ENCODE measurements around the gene ALDH16A1. TPM values are rescaled to one million over a fixed set of nuclear protein-coding genes. Genes with fewer than 3 reads are reported as not detected.

Gene ALDH16A1
- total and polyA plus RNA-seq, 2 donors (not counting 1 experiment from before 2014, with no cell fraction given) = 2.4 to 24.9 TPM

- no peaks in the 10 kb centered on the region for H3K27me3 ChIP-seq (ENCODE audit: control insufficient read depth, insufficient read depth, low read length)
- H3K9ac ChIP-seq (ENCODE audit: insufficient read depth, low read length) = peak overlapping the region; percentile 84
- H3K4me2 ChIP-seq (ENCODE audit: extremely low read depth, insufficient read depth, low read length) = peak overlapping the region; percentile 95
- no peaks in the 10 kb centered on the region for H3K9me3 ChIP-seq (ENCODE audit: control insufficient read depth, insufficient read depth, low read depth, low read length)
- H2AFZ ChIP-seq (ENCODE audit: low read length) = peak overlapping the region; percentile 74
- TF ChIP-seq, protein P1, sequence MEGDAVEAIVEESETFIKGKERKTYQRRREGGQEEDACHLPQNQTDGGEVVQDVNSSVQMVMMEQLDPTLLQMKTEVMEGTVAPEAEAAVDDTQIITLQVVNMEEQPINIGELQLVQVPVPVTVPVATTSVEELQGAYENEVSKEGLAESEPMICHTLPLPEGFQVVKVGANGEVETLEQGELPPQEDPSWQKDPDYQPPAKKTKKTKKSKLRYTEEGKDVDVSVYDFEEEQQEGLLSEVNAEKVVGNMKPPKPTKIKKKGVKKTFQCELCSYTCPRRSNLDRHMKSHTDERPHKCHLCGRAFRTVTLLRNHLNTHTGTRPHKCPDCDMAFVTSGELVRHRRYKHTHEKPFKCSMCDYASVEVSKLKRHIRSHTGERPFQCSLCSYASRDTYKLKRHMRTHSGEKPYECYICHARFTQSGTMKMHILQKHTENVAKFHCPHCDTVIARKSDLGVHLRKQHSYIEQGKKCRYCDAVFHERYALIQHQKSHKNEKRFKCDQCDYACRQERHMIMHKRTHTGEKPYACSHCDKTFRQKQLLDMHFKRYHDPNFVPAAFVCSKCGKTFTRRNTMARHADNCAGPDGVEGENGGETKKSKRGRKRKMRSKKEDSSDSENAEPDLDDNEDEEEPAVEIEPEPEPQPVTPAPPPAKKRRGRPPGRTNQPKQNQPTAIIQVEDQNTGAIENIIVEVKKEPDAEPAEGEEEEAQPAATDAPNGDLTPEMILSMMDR (conservative IDR thresholded peaks at IDR 0.05 in 1 of 2, IDR thresholded peaks at IDR 0.05 in 1 of 2; ENCODE audit: low read depth in 1 of 2, low read length in 2 of 2) = no peak
- no peak for TF ChIP-seq EZH2 (IDR thresholded peaks at IDR 0.05; ENCODE audit: low read length, missing control alignments)
- peak overlapping the region; percentile 70 to 84 (median 74) for H3K4me3 ChIP-seq (replicated peaks in 1 of 4; ENCODE audit: control extremely low read depth in 1 of 4, insufficient read depth in 1 of 4, low read depth in 3 of 4, low read length in 4 of 4)
- H3K79me2 ChIP-seq (ENCODE audit: control insufficient read depth, insufficient read depth, low read length) = peaks cover 11% of the 10 kb centered on the region
- no peak for DNase-seq (ENCODE audit: low read depth in 2 of 2)
- H4K20me1 ChIP-seq (ENCODE audit: control insufficient read depth, extremely low read depth, insufficient read depth, low read length) = no peaks in the 10 kb centered on the region
- peak overlapping the region; percentile 93 for H3K27ac ChIP-seq (ENCODE audit: insufficient read depth, low read length)
- peaks cover 2% of the 10 kb centered on the region for H3K36me3 ChIP-seq (ENCODE audit: control insufficient read depth, insufficient read depth, low read length)
- peaks cover 3% of the 10 kb centered on the region for H3K4me1 ChIP-seq (ENCODE audit: control insufficient read depth, extremely low read depth, insufficient read depth, low read length)
These were observed 774 bp downstream of the ALDH16A1 start for GRCh38 chr19:49453757-49454240.

DNA sequence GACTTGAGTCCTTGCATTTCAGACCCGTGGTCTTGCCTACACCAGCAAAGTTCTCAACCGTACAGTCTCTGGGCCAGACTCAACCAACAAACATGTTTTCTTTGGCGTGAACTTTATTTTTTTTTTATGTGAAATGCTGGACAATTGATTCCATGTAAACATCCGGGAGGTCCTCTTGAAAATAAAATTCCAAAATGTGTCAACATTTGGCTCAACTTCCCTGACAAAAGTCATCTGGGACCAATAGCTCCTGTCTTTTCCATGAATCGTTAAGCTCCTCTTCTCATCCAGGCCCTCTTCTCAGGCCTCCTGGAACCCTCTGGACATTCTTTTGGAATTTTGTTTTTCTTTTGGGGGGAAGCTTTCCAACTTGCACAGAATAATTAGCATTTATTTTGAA is 2.7 kb downstream of the ALDH16A1 start:
- peaks cover under 1% of the 10 kb centered on the region for H3K4me1 ChIP-seq (ENCODE audit: control insufficient read depth, extremely low read depth, insufficient read depth, low read length)
- no peak overlapping the region for H3K4me2 ChIP-seq (ENCODE audit: extremely low read depth, insufficient read depth, low read length)

DNA sequence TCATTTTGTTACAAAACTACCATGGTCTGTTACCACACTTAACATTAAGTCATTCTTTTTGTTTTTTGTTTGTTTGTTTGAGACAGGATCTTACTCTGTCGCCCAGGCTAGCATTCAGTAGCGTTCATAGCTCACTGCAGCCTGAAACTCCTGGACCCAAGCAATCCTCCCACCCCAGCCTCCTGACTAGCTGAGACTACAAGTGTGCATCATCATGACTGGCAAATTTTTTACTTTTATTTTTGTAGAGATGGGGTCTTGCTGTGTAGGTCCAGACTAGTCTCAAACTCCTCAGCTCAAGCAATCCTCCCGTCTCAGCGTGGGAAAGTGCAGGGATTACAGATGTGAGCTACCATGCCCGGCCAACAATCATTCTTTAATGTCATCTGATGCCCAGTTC is 3.3 kb downstream of the ALDH16A1 start:
- Histone ChIP-seq H3K4me3 (replicated peaks in 1 of 4; ENCODE audit: control extremely low read depth in 1 of 4, insufficient read depth in 1 of 4, low read depth in 3 of 4, low read length in 4 of 4) (no peak overlapping the region), H3K27me3 (ENCODE audit: control insufficient read depth, insufficient read depth, low read length) (no peaks in the 10 kb centered on the region), H3K9ac (ENCODE audit: insufficient read depth, low read length) (no peak overlapping the region), H3K4me1 (ENCODE audit: control insufficient read depth, extremely low read depth, insufficient read depth, low read length) (no peaks in the 10 kb centered on the region), H2AFZ (ENCODE audit: low read length) (no peak overlapping the region), H3K27ac (ENCODE audit: insufficient read depth, low read length) (no peak overlapping the region), H3K79me2 (ENCODE audit: control insufficient read depth, insufficient read depth, low read length) (peaks cover 2% of the 10 kb centered on the region), H4K20me1 (ENCODE audit: control insufficient read depth, extremely low read depth, insufficient read depth, low read length) (no peaks in the 10 kb centered on the region), H3K36me3 (ENCODE audit: control insufficient read depth, insufficient read depth, low read length) (no peaks in the 10 kb centered on the region), H3K4me2 (ENCODE audit: extremely low read depth, insufficient read depth, low read length) (no peak overlapping the region), H3K9me3 (ENCODE audit: control insufficient read depth, insufficient read depth, low read depth, low read length) (no peaks in the 10 kb centered on the region)
- no peak for DNase-seq (ENCODE audit: low read depth in 2 of 2)
- no peak for TF ChIP-seq EZH2 (IDR thresholded peaks at IDR 0.05; ENCODE audit: low read length, missing control alignments)
- TF ChIP-seq, protein P1 (conservative IDR thresholded peaks at IDR 0.05 in 1 of 2, IDR thresholded peaks at IDR 0.05 in 1 of 2; ENCODE audit: low read depth in 1 of 2, low read length in 2 of 2) = no peak

More for the DNA sequence above, 2.7 kb downstream of the ALDH16A1 start:
- Histone ChIP-seq H3K36me3 (ENCODE audit: control insufficient read depth, insufficient read depth, low read length) (no peaks in the 10 kb centered on the region), H2AFZ (ENCODE audit: low read length) (no peak overlapping the region), H3K79me2 (ENCODE audit: control insufficient read depth, insufficient read depth, low read length) (peaks cover 5% of the 10 kb centered on the region), H4K20me1 (ENCODE audit: control insufficient read depth, extremely low read depth, insufficient read depth, low read length) (no peaks in the 10 kb centered on the region), H3K27ac (ENCODE audit: insufficient read depth, low read length) (peak overlapping the region; percentile 31), H3K9me3 (ENCODE audit: control insufficient read depth, insufficient read depth, low read depth, low read length) (no peaks in the 10 kb centered on the region), H3K9ac (ENCODE audit: insufficient read depth, low read length) (no peak overlapping the region), H3K4me3 (replicated peaks in 1 of 4; ENCODE audit: control extremely low read depth in 1 of 4, insufficient read depth in 1 of 4, low read depth in 3 of 4, low read length in 4 of 4) (no peak overlapping the region), H3K27me3 (ENCODE audit: control insufficient read depth, insufficient read depth, low read length) (no peaks in the 10 kb centered on the region)
- no peak for DNase-seq (ENCODE audit: low read depth in 2 of 2)
- TF ChIP-seq, protein P1 (conservative IDR thresholded peaks at IDR 0.05 in 1 of 2, IDR thresholded peaks at IDR 0.05 in 1 of 2; ENCODE audit: low read depth in 1 of 2, low read length in 2 of 2) = no peak
- TF ChIP-seq EZH2 (IDR thresholded peaks at IDR 0.05; ENCODE audit: low read length, missing control alignments) = no peak
